RWPE1 (cell line): Measurements from ENCODE around the gene SBNO2.

Experiments used
- CTCF ChIA-PET: fragments of 350-600 bp; sonication (Branson Sonifier 250); formaldehyde crosslinking; extraction: SDS; loops from one replicate; lab custom pipeline; 2021; lab: Yijun Ruan, JAX
- POLR2A ChIA-PET: fragments of 400-600 bp; formaldehyde crosslinking; extraction: SDS; loops from one replicate; lab custom pipeline; 2020; ENCODE audit warnings: antibody characterized with exemption; ENCODE audit not compliant: low non-redundant PET; lab: Yijun Ruan, JAX
- DNase-seq: peaks from one replicate; pipeline ENCODE4 v3.0.0; 2012; ENCODE audit warnings: low spot score
- H3K27ac ChIP-seq: fragments of 450-650 bp; 2 replicates; pipeline ENCODE4 v1.5.1; 2017
- TF ChIP-seq, protein P1 (sequence below): fragments of 450-650 bp; conservative IDR thresholded peaks from 2 replicates; pipeline ENCODE4 v1.5.1; 2017; ENCODE audit warnings: low read depth, mild to moderate bottlenecking

The SBNO2 gene, protein sequence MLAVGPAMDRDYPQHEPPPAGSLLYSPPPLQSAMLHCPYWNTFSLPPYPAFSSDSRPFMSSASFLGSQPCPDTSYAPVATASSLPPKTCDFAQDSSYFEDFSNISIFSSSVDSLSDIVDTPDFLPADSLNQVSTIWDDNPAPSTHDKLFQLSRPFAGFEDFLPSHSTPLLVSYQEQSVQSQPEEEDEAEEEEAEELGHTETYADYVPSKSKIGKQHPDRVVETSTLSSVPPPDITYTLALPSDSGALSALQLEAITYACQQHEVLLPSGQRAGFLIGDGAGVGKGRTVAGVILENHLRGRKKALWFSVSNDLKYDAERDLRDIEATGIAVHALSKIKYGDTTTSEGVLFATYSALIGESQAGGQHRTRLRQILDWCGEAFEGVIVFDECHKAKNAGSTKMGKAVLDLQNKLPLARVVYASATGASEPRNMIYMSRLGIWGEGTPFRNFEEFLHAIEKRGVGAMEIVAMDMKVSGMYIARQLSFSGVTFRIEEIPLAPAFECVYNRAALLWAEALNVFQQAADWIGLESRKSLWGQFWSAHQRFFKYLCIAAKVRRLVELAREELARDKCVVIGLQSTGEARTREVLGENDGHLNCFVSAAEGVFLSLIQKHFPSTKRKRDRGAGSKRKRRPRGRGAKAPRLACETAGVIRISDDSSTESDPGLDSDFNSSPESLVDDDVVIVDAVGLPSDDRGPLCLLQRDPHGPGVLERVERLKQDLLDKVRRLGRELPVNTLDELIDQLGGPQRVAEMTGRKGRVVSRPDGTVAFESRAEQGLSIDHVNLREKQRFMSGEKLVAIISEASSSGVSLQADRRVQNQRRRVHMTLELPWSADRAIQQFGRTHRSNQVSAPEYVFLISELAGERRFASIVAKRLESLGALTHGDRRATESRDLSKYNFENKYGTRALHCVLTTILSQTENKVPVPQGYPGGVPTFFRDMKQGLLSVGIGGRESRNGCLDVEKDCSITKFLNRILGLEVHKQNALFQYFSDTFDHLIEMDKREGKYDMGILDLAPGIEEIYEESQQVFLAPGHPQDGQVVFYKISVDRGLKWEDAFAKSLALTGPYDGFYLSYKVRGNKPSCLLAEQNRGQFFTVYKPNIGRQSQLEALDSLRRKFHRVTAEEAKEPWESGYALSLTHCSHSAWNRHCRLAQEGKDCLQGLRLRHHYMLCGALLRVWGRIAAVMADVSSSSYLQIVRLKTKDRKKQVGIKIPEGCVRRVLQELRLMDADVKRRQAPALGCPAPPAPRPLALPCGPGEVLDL (N-terminal part only)

DNA sequence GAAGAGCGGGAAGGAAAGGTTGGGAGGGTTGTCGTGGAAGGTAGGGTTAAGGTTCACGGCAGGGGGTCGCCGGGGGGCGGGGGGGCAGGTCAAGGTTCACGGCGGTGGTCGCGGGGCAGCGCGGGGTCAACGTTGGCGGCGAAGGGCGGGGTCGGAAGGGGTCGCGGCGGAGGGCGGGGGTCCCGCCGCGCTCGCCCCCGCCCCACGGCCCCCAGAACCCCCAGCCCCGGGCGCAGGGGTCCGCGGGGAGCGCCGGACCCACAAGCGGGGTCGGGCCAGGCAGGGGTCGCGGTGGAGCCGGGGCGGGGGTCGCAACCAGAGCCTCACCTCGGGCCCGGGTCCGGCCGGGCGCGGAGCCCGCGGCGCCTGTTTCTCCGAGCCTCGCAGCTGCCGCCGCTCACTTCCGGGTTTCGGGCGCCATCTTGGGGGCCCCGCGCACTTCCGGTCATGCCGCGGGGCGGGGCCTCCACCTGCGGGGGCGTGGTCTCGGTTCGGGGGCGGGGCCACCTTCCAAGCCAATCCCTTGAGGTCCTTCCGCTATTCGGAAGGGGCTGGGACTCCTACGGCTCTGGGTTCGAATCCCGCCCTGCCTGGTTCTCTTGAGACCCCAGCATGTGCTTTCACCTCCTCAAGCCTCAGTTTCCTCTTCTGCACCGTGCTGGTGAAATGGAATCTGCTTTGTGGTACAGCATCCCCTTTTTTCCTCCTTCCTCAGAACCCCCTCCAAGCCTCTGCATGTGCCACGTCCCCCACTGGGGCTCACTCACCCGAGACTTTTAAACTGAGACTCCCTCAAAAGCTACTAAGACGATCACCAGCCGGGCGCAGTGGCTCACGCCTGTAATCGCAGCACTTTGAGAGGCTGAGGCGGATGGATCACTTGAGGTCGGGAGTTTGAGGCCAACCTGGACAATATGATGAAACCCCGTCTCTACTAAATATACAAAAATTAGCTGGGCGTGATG is at the start of gene SBNO2:
SBNO2 (minus strand) TSS at position 424 of the 965 bp plus-strand sequence. CDS start 19,992 bp downstream, outside the sequence.
- peak within 1 kb of the TSS; percentile 100 for H3K27ac ChIP-seq
- DNase-seq = peak; percentile 90
- CTCF ChIA-PET = no interaction called here
- TF ChIP-seq, protein P1, sequence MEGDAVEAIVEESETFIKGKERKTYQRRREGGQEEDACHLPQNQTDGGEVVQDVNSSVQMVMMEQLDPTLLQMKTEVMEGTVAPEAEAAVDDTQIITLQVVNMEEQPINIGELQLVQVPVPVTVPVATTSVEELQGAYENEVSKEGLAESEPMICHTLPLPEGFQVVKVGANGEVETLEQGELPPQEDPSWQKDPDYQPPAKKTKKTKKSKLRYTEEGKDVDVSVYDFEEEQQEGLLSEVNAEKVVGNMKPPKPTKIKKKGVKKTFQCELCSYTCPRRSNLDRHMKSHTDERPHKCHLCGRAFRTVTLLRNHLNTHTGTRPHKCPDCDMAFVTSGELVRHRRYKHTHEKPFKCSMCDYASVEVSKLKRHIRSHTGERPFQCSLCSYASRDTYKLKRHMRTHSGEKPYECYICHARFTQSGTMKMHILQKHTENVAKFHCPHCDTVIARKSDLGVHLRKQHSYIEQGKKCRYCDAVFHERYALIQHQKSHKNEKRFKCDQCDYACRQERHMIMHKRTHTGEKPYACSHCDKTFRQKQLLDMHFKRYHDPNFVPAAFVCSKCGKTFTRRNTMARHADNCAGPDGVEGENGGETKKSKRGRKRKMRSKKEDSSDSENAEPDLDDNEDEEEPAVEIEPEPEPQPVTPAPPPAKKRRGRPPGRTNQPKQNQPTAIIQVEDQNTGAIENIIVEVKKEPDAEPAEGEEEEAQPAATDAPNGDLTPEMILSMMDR = no peak
- POLR2A ChIA-PET = interaction anchor here (0.7 kb wide), 1 partner anchor 56 kb away, joined by 4 read pairs; no protein-coding TSS in a partner anchor

DNA sequence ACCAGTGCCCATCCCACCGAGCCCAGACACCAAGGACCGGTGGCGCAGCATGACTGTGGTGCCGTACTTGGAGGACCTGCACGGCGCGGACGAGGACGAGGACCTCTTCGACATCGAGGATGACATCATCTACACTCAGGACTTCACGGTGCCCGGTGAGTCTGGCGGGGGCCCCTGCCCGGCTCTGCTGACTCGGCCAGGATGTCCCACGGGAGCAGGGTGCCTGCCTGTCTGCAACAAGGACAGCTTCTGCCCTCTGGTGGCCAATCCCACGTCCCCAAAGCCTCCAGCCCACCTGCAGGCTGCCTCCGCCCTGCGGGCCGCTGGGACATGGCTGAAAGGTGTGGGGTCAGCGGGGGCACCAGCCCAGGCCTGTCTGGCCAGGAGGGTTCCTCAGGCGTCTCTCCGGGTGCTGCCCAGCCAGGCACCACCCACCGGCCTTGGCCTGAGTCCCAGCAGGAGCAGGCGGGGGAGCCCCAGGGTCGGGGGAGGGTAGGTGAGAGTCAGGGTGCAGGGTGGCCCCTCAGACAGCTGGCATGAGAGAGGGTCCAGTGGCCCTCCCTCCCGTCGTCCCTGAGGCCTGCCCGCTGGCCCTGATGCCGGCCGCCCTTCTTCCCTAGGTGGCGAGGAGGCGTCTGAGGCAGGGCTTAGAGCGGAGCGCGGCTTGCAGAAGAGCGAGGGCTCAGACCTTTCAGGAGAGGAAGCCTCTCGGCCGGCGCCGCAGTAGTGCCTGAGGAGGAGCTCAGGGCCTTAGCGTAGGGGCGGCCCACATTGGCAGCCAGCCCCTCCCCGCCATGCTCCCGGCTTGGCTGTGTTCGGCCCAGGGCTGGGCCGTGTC is 49.2 kb upstream of the SBNO2 start:
- CTCF ChIA-PET = interaction anchor here (0.5 to 2.4 kb wide), 10 partner anchors 10 to 235 kb away, joined by 3 to 10 read pairs (median 3); partner anchors contain the start of gene ATP5F1D
- TF ChIP-seq, protein P1 = peak; percentile 54
- H3K27ac ChIP-seq = peak overlapping the region; percentile 98
- POLR2A ChIA-PET = no interaction called here
- no peak for DNase-seq

DNA sequence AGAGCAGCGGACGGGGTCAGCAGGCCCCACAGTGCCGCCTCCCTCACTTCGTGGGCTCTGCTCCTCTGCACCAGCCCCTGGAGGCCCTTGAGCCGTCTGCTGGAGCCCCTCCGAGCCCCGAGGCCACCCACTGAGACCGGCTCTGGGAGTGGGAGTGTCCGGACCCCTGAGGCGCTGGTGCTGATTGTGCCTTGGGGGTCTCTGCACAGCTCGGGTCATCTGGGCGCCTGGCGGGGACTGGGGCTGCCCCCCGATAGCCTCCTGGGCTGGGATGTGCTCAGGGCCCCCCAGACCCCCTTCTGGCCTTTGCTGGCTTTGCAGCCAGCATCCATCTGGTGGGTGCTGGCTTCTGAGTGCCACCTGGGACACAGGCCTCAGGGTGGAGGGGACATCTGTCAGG is 48.3 kb upstream of the SBNO2 start:
- no peak for DNase-seq
- TF ChIP-seq, protein P1 = no peak
- ChIA-PET CTCF (interaction anchor here (0.5 to 2.4 kb wide), 7 partner anchors 9 to 209 kb away, joined by 3 to 10 read pairs (median 3); partner anchors contain the start of gene ATP5F1D), POLR2A (interaction anchor here (0.5 kb wide), 1 partner anchor 10 kb away, joined by 12 read pairs; no protein-coding TSS in a partner anchor)
- H3K27ac ChIP-seq = peak overlapping the region; percentile 98

DNA sequence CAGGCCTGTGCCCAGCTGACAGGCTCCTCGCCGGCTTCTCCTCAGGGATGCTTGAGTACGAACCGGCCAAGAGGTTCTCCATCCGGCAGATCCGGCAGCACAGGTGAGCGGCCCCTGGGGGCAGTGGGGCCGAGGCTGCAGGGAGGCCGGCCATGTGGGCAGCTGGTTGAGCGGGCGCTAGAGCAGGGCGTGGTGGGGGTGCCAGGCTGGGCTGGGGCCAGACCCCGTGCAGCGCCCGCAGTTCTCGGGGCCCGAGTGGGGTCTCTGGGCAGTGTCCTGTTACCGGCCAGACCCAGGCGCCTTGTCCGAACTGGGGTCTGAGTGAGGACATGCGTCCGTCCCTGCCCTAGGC is 47.8 kb upstream of the SBNO2 start:
- POLR2A ChIA-PET = no interaction called here
- no peak for DNase-seq
- H3K27ac ChIP-seq = peak overlapping the region; percentile 98
- CTCF ChIA-PET = interaction anchor here (2.4 kb wide), 1 partner anchor 23 kb away, joined by 10 read pairs; no protein-coding TSS in a partner anchor
- TF ChIP-seq, protein P1 = no peak
